ENCODE results near the gene SH3PXD2A. TPM values are rescaled to one million over a fixed set of nuclear protein-coding genes. Genes with fewer than 3 reads are reported as not detected.
"Not testable (repeated sequence)": the region's sequence is repeated elsewhere in the genome, so short reads cannot be mapped to it uniquely, and the experiment has no call there.

Gene SH3PXD2A
- total RNA-seq, 3 donors from 2014 or later, result 14.3 to 30.5 (median 14.7) TPM

- H3K4me3 ChIP-seq, result no peak overlapping the region
- intact Hi-C loops (cut with DNase I; ENCODE audit: low total_unique reads), result no loop called here
These were observed 41.3 kb downstream of the SH3PXD2A start for GRCh38 chr10:103814105-103814504.

GRCh38 chr10:103813312-103813711 lies 42.1 kb downstream of the SH3PXD2A start:
- not testable (repeated sequence) for H3K4me1 ChIP-seq

More at GRCh38 chr10:103814105-103814504, 41.3 kb downstream of the SH3PXD2A start:
- no peak overlapping the region for H3K27ac ChIP-seq
- DNase-seq (ENCODE audit: low spot score in 2 of 2), result no peak
- H3K4me1 ChIP-seq, result peaks cover 0 to 4% of the 10 kb centered on the region in 2 donors
- no peaks in the 10 kb centered on the region for H3K36me3 ChIP-seq
- TF ChIP-seq CTCF (IDR thresholded peaks at IDR 0.05) (no peak), POLR2A (IDR thresholded peaks at IDR 0.05) (no peak), POLR2AphosphoS5 (IDR thresholded peaks at IDR 0.05) (no peak)
- H3K9me3 ChIP-seq, result no peaks in the 10 kb centered on the region
- no peaks in the 10 kb centered on the region for H3K27me3 ChIP-seq

GRCh38 chr10:103812432-103812831 lies 42.9 kb downstream of the SH3PXD2A start:
- TF ChIP-seq POLR2AphosphoS5 (IDR thresholded peaks at IDR 0.05), result no peak
- TF ChIP-seq CTCF (IDR thresholded peaks at IDR 0.05), result no peak
- no peak for TF ChIP-seq POLR2A (IDR thresholded peaks at IDR 0.05)
- no peaks in the 10 kb centered on the region for H3K36me3 ChIP-seq
- intact Hi-C loops (cut with DNase I; ENCODE audit: low total_unique reads), result no loop called here
- H3K4me3 ChIP-seq, result no peak overlapping the region
- H3K27me3 ChIP-seq, result no peaks in the 10 kb centered on the region
- H3K9me3 ChIP-seq, result no peaks in the 10 kb centered on the region
- DNase-seq (ENCODE audit: low spot score in 2 of 2), result no peak
- H3K27ac ChIP-seq, result peak overlapping the region in 1 of 2 donors; percentile 2
- H3K4me1 ChIP-seq, result peaks cover 0 to 4% of the 10 kb centered on the region in 2 donors

More at GRCh38 chr10:103813312-103813711, 42.1 kb downstream of the SH3PXD2A start:
- DNase-seq (ENCODE audit: low spot score in 2 of 2); H3K36me3 ChIP-seq; H3K27me3 ChIP-seq; H3K27ac ChIP-seq; H3K4me3 ChIP-seq; H3K9me3 ChIP-seq; intact Hi-C loops (cut with DNase I; ENCODE audit: low total_unique reads): not testable (repeated sequence)

GRCh38 chr10:103812004-103812403 lies 43.4 kb downstream of the SH3PXD2A start:
- H3K27ac ChIP-seq, result peak overlapping the region in 1 of 2 donors; percentile 2
- intact Hi-C loops (cut with DNase I; ENCODE audit: low total_unique reads), result no loop called here
- H3K27me3 ChIP-seq, result no peaks in the 10 kb centered on the region
- DNase-seq (ENCODE audit: low spot score in 2 of 2), result no peak
- no peaks in the 10 kb centered on the region for H3K36me3 ChIP-seq
- TF ChIP-seq POLR2AphosphoS5 (IDR thresholded peaks at IDR 0.05) (no peak), POLR2A (IDR thresholded peaks at IDR 0.05) (no peak), CTCF (IDR thresholded peaks at IDR 0.05) (no peak)
- H3K4me1 ChIP-seq, result peaks cover 0 to 4% of the 10 kb centered on the region in 2 donors
- H3K9me3 ChIP-seq, result no peaks in the 10 kb centered on the region
- H3K4me3 ChIP-seq, result no peak overlapping the region

GRCh38 chr10:103811463-103811862 lies 43.9 kb downstream of the SH3PXD2A start:
- intact Hi-C loops (cut with DNase I; ENCODE audit: low total_unique reads), result no loop called here
- no peaks in the 10 kb centered on the region for H3K27me3 ChIP-seq
- no peak overlapping the region for H3K4me3 ChIP-seq
- no peaks in the 10 kb centered on the region for H3K36me3 ChIP-seq
- H3K9me3 ChIP-seq, result no peaks in the 10 kb centered on the region
- peak overlapping the region in 1 of 2 donors; percentile 32 for H3K27ac ChIP-seq
- peaks cover 0 to 4% of the 10 kb centered on the region in 2 donors for H3K4me1 ChIP-seq
- DNase-seq (ENCODE audit: low spot score in 2 of 2), result no peak
- no peak for TF ChIP-seq POLR2AphosphoS5 (IDR thresholded peaks at IDR 0.05)
- TF ChIP-seq POLR2A (IDR thresholded peaks at IDR 0.05), result no peak
- TF ChIP-seq CTCF (IDR thresholded peaks at IDR 0.05), result no peak

GRCh38 chr10:103808780-103809179 lies 46.6 kb downstream of the SH3PXD2A start:
- H3K27ac ChIP-seq, result no peak overlapping the region
- H3K27me3 ChIP-seq, result no peaks in the 10 kb centered on the region
- no peak for TF ChIP-seq POLR2AphosphoS5 (IDR thresholded peaks at IDR 0.05)
- TF ChIP-seq POLR2A (IDR thresholded peaks at IDR 0.05), result no peak
- TF ChIP-seq CTCF (IDR thresholded peaks at IDR 0.05), result no peak
- H3K9me3 ChIP-seq, result no peaks in the 10 kb centered on the region
- no peaks in the 10 kb centered on the region for H3K36me3 ChIP-seq
- no peak overlapping the region for H3K4me3 ChIP-seq
- intact Hi-C loops (cut with DNase I; ENCODE audit: low total_unique reads), result no loop called here
- DNase-seq (ENCODE audit: low spot score in 2 of 2), result no peak
- H3K4me1 ChIP-seq, result peaks cover 0 to 4% of the 10 kb centered on the region in 2 donors
